HG03064 (cell line): ENCODE measurements around the gene SDHAF2.
"Not testable (repeated sequence)": the region's sequence is repeated elsewhere in the genome, so short reads cannot be mapped to it uniquely, and the experiment has no call there.

Experiments
- ATAC-seq: cut with Tn5 transposase; IDR thresholded peaks from one replicate; pipeline ENCODE4 v1.9.1; 2021; ENCODE audit warnings: low read depth; ENCODE audit not compliant: unreplicated experiment

SDHAF2 gene

DNA sequence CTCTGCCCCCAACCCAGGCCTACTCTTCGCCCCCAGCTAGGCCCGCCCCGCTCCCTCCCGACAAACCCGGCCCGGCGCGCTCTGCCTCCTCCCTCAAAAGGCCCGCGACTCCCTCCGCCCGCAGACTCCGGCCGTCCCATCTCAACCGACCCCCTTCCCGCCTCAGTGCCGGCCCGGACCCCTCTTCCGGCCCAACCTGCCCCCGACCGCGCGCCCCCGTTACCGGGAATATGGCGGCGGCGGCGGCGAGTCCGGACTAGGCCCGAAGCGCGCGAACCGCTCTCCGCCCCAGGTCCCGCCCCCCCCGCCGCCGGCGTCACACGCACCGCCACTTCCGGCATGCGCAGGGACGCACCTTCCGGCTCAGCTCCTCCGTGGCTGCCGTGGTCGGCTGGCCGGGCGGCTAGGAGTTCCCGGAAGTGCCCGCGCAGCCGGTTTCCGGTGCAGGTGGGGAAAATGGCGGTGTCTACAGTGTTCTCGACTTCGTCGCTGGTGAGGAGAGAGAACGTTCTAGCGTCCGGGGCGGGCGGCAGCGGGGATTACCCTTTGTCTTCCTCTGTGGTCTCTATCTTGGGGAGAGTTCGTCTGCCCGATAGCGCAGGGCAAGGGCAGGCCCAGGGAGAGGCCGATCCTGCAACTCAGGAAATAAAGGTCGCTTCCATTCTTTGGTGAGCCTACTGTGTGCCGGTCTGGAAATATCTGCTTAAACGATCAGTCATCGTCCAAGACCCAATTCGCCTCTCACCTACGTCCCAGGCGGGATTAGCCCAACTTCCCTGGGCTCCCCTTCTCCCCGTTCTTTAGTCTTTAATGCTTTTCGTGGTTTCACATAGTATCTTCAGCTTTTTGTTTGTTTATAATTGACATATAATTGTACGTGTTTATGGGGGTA, at the start of gene SDHAF2, which contains the start of gene CPSF7:
Gene SDHAF2 (plus strand): TSS at position 434 of the 892 bp plus-strand sequence. CDS start 23 bp downstream, at position 457.
Gene CPSF7 (minus strand): TSS at position 285 of the 892 bp plus-strand sequence. CDS start 740 bp downstream, outside the sequence.
- ATAC-seq, result peak; percentile 80

DNA sequence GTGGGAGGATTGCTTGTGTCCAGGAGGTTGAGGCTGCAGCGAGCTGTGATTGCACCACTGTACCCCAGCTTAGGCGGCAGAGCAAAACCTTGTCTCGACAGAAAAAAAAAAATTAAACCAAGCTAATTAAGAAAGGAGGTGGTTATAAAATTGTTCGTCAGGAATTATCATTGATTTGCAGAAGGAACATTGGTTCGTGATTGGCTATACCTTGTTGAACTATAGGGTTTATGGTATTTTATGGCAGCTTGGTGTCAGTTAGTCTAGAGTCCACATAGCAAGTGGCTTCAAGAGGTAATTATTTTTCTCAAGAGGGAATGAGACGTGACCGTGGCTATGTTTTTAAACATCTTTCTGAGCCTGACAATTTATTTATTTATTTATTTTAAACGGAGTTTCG, 49.0 kb upstream of the SDHAF2 start:
- no peak for ATAC-seq

DNA sequence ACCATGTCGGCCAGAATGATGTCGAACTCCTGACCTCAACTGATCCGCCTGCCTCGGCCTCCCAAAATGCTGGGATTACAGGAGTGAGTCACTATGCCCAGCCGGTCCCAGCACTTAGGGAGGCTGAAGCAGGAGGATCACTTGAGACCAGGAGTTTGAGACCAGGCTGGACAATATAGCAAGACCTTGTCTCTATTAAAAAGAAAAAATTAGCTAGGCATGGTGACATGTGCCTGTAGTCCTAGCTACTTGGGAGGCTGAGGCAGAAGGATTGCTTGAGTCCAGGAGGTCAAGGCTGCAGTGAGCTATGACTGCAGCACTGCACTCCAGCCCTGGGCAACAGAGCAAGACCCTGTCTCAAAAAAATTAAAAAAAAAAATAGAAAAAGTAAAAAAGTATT, 46.1 kb upstream of the SDHAF2 start:
- ATAC-seq, result not testable (repeated sequence)

DNA sequence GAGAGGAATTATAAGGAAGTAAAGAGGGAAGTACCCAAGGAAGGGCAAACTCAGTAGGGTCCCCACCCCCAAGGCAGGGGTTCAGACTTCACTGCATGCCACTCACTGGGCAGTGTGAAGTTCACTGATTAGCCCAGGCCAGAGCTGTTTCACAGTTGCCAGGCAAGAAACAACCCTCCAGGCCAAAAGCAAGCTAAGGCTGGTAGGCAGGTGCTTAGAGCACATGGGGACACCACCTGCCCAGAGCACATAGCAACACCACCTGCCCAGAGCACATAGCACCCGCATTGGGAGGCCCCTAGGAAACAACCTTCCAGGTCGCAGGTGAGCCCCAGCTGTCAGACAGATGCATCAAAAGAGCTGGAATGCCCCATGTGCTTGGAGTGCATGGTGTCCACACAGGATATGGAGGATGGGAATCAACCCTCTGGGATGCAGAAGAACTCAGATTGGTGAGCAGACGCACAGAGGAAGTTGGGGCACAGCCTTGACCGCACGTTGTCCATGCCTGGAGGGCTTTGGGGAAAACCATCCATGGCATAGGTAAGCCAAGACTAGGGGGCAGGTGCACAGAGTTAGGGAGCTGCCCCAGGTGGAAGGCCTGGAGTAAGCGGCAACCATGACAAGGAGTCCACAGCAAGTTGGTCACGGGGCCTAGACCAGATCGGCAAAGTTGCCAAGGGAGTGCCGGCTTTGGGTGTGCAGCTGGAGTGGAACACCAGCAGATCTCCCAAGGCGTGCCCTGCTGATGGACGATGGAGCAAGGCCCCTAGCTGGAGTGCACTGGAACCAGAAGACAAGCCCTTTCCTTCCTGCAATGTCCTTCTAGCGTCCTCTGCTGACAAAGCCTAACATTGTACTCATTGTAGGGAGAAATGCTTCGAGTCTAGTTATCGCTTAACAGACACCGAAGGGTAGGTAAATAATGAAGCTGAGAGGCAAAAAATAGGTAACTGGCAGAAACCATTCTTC, 45.4 kb upstream of the SDHAF2 start:
- no peak for ATAC-seq

DNA sequence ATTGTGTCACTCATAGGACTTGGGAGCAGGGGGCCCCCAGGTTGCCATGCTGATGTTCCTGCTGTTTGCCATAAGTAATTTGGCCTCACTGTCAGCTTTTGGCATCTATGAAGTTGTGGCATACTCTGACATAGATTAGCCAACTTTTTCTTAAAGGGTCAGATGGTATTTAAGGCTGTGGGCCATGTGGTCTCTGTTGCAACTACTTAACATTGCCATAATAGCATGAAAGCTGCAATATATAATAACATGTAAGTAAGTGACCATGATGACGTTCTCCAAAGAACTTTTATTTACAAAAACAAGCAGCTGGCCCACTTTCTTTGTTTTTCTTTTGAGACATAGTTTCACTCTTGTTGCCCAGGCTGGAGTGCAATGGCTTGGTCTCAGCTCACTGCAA, 39.8 kb upstream of the SDHAF2 start:
- ATAC-seq, result no peak

DNA sequence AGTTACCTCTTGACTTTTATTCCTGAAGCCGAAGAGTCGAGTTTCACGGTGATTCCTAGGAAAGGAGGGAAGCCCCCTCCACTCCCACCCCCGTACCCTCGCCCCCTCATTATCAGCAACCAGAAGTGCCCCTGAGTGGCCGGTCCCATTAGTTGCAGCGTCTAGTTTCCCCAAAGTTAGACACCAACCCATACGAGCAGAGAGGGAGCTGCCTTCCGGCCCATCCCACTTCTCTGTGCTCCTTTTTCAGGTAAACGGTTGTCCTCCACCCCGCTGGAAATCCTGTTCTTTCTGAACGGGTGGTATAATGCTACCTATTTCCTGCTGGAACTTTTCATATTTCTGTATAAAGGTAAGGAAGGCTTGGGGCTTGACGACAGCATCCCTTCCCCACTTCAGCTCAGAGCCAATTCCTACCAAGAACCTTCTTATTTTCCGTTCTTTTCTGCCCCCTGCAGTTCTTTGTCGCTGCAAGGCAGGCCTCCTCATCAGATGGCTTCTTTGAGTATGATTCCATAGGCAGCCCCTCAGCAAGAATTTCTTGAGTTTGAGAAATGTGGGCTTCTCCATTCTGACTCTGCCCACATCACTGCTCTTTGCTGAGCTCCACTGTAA, 36.8 kb upstream of the SDHAF2 start:
- no peak for ATAC-seq

DNA sequence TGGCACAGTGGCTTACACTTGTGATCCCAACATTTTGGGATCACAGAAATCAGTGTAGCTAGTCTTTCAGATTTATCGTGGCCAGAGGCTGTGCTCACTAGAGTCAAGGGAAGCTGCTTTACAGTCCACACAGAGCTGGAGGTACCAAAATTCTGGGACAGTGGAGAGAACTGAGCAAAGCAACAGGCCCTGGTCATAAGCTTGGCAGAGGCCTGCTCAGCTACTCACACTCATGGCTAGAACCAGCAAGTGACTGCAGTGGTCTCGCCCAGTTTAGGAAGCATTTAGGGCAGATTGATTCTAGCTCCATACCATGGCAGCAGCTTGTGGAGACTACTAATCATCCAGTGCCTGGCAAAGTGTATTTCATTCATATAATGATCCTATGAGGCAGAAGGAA, 28.8 kb upstream of the SDHAF2 start:
- ATAC-seq, result no peak

DNA sequence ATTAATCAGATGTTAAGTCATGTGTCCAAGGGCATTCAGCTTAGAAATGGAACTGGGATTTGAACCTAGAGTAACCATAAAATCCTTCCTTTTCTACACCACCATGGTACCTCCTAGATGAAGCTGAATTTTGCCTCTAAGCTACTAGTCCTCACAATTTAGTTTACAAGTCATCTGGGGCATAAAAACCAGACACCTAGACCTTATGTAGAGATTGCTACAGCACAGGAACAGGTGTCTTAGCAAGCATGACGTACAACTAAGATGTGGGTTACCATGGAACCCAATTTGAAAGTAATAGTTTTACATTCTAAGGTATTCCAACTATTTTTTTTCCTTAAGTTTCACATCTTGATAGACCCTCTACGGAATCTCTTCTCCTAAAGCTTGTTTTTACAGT, 28.4 kb upstream of the SDHAF2 start:
- ATAC-seq, result no peak

DNA sequence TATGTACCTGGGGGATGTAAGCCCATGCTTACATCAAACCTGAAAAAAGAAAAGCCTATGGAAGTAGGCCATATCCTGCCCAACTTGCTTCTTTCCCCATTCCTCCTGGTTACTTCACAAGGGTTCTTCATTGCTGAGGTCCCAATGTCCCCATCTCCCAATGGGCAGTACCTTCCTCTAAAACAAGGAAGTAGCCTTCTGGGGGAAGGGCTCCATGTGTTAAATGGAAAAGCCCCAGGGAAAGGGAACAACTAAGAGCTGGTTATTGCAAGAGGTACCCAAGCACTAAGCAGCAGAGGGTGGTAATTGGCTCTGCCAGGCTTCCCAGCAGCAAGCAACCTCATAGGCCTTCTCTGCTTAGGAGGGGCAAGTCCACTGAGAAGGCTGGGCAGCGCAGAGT, 26.3 kb upstream of the SDHAF2 start:
- no peak for ATAC-seq

DNA sequence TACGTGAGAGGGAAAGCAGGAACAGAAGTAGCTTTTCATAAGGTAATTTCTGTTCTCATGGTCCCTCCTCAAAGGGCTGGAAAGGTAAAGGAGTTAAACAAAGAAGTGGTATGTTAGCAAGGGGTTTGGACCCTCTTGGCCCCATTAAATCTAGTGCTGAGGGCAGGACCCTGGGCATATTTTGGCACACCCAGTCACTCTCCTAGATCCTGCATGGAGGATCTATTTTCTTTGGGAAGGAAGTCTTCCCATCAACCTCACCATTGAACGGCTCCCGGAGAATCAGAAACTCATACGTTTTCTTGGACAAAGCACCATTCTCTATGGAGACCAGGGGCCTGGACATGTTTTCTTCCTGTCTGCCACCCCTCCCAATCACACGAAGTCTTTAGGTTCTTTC, 25.8 kb upstream of the SDHAF2 start:
- no peak for ATAC-seq

DNA sequence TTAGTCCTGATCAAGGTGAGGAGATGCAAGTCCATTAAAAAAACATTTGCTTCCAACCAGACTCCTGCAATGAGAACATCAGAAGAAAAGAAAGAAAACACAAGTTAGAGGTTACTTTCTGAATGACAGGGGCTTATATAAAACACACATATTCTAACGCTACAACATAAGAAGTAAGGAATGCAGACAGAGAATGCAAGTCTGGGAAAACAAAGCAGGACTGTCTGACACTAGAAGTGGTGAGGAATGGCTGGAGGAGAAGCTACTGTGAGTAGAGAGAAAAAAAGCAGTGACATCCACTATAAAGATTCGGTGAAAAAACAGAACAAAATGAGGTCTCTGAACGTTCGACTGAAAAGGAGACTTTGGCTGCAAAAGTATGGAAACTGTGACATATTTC, 25.3 kb upstream of the SDHAF2 start:
- ATAC-seq, result no peak

DNA sequence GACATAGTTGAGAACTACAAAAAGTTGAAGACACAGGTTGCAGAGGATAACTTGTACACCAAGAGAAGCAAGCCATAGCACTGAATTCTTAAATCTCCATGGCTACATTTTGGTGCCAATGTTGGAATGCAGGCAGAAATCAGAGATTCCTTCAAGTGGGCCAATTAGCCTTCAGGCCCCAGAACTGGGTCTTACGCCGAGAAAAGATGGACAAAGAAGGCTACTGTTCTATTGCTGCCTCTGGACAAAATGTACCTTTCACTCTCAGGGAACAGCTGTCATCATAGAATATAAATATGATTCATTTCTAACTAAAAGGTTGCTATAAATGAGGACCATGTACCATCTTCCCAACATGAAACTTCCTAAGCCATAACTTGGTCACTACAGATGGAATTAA, 23.9 kb upstream of the SDHAF2 start:
- no peak for ATAC-seq

DNA sequence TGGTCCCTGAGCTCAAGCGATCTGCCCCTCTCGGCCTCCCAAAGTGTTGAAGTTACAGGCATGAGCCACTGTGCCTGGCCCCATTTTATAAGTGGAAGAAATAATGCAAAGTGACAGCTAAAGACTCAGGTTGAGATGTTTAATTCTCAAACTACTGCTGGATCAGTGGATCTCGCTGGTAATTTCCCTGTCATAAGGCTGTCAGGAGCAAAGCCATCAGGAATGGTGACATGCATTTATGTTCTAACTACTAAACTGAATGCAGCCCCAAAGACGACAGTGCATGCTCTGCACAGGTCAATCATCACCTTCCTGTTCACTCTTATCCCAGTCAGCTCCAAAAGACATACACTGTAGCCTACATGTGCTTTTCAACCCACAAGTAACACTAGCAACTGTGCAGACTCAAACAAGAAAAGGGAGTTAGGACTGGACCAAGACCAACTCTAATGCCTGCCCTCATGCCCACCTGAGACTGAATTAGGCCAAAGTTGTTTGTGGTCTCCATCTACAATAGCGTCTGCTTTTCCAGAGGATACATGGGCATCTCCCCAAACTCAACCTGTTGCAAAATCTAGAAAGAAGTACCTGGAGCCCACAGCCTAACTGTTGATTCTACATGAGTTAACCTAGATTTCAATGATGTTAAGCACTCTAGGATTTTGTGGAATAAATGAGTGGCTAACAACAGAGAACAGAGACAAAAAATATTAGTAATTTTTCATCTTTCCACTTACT, 22.8 kb upstream of the SDHAF2 start:
- ATAC-seq, result no peak

DNA sequence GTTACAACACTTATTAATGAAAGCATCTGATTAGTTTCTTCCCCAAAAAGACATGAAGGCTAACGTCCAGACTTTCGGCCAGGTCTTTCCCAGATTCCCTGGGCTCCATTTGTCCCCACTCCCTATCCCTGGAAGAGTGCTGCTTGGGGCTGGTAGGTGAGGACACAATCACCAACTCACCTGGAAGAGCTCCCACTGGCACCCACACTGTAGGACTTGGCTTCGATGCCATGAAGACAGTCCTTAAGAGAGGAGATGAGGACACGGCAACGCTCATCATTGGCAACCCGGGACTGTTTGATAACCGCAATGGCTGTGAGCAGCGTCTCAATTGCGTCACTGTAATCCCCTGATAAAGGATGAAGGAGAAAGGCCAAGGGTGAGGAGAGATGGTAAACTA, 18.3 kb upstream of the SDHAF2 start:
- ATAC-seq, result no peak

DNA sequence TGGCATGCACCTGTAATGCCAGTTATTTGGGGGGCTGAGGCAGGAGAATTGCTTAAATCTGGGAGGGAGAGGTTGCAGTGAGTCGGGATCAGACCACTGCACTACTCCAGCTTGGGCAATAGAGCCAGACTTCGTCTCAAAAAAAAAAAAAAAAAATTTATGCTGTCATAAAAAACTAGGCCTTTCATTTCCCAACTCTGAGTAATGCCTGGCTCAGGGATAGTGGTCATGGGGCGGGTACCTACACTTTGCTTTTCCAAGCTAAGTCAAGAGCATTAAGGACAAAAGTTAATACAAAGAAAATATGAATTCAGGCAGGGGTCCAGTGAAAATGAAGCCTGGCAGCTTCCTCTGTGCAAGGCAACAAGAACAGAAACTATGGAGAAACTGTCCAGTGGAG, 16.4 kb upstream of the SDHAF2 start:
- no peak for ATAC-seq

DNA sequence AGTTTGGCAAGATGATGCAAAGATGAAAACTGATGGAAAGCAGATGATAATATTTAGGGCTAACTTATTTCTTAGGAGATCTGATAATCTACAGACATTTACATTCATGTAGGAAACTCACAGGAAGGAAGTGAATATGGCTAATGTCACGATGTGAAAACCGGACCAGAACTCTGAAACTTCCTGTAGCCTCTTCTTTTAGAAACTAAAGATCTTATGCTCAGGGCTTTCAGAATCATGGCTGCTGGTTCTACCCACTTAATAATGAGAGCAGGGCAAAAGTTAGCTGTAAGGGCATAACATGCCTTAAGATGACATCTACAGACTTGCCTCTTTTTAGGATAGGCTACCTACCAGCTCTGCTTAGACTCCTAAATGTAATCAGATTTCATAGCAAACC, 15.4 kb upstream of the SDHAF2 start:
- no peak for ATAC-seq

DNA sequence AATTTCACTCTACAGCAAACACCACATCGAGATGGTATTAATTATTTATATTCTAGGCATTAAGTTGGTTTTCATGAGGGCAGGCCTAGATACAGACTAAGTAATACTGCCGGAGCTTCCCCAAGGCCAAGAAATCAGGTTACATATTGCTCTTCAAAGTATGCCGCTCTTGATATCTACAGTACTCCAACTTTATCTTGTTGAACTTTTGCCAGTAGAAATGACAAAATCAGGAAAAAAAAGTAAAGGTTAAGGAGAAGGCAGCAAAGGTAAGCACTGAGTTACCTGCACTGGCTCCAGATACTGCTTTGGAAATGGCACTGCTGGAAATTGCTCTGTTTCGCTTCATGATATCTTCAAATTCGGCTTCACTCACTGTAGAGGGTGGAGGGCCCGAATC, 14.5 kb upstream of the SDHAF2 start:
- no peak for ATAC-seq

DNA sequence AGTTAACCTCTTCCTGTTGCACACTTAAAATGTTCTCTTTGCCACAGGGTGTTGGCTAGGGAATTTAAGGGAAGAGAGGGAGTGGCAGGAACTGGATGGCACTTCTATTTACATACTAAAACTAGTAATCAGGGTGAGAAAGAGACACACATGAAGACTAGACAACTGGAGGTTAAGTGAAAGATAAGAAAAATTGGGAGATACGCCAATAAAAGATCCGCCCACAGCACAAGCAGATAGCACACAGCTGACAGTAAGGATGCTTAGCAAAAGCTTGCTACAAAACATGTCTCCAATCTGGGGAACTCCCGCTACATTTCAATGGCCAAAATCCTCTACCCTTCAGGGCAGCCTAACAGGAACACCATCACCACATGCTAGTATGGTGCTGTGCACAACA, 13.0 kb upstream of the SDHAF2 start:
- ATAC-seq, result no peak

DNA sequence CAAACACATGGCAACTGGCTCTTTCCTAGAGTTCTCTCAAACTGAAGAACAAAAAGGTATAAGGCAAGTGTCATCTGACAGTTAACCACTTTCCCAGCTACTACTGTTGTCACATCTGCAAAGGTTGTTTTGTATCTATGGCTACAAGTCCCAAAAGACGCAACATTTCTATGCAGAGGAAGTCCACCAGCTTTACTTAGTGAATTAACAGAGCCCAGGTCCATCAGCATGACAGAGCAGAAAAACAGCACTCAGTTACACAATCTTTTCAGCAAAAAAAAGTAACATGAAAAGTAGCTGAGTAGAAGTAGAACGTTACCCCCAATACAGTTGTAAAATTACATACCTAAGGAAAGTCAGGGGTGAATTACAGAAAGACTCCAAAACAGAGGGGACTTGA, 12.3 kb upstream of the SDHAF2 start:
- no peak for ATAC-seq

DNA sequence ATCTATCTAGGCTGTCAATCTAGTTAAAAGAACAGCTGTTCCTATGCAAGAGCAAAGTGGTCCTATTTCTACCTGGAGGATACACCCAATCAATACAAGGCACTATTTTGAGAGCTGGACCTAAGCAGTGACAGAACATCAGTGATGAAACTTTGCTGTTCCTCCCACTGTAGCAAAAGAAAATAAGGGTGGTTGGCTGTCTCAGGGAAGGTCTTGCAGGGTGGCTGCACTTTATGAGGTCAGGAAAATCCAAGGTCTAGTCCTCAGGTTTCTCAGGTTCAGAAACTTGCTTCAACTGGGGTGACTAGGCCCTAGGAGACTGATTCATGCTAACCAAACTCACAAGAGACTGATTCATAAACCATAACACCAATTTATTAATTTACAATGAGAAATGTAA, 11.8 kb upstream of the SDHAF2 start:
- ATAC-seq, result no peak
